ENCODE measurements around the gene NOL12.
"Not testable (repeated sequence)": the region's sequence is repeated elsewhere in the genome, so short reads cannot be mapped to it uniquely, and the experiment has no call there.

NOL12 gene, protein sequence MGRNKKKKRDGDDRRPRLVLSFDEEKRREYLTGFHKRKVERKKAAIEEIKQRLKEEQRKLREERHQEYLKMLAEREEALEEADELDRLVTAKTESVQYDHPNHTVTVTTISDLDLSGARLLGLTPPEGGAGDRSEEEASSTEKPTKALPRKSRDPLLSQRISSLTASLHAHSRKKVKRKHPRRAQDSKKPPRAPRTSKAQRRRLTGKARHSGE

GRCh38 chr22:37686002-37686982 lies at the start of gene NOL12:
NOL12 (plus strand) TSS chr22:37686343; CDS start chr22:37686393, 50 bp downstream.
- peak; percentile 83 to 86 for DNase-seq

DNA sequence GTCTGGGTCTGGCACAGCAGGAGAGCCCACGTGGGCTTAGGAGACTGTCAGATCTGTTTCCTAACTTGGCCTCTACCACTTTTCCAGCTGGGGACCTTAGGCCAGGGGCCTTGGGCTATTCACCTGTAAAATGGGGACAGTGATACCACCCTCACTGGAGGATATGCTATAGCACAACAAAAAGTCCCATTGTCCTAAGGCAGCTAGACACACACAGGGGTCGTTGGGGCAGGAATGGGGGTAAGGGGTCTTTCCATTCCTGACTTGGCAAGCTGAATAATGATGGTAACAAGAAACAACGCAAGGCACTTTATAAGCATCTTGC lies 49.2 kb upstream of the NOL12 start:
- no peak for DNase-seq

- peak in 1 of 2 donors; percentile 53 for DNase-seq
Measured at GRCh38 chr22:37638391-37639069, 47.6 kb upstream of the NOL12 start.

DNA sequence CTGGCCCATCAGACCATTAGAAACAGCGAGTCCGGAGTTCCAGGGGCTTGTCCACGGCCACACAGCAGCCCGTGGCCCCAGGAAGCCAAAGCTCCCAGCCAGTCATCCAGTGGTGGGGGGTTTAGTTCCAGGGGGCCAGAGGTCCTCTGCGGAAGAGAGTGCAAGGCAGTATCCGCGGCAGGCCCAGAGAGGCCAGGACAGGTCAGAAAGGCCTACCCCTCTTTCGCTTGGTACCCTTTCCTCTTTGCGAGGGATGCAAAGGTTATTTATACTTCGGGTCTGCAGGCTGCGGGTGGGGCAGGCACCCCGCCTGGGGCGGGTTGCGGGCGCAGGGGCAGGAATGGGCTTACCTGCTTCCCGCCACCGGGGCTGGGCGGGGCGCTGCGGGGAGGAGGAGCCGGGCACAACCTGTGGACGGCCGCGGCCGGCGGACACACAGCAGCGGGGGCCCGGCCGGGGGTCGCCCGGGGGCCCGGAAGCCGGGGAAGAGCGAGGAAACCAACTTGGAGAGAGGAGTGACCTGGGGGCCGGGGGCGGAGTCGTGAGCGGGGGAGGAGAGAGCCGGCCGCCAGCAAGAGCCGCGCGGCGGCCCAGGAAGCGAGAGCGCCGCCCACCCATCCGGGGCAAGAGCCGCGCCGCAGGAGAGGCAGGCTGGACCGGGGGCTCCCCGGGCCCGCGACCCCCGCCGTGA lies 46.9 kb upstream of the NOL12 start, which contains the start of gene SH3BP1:
Gene SH3BP1, plus strand, starts transcription at position 600 of the 691 bp plus-strand sequence. CDS start 119 bp downstream, outside the sequence.
- DNase-seq, result peak; percentile 42 to 64

DNA sequence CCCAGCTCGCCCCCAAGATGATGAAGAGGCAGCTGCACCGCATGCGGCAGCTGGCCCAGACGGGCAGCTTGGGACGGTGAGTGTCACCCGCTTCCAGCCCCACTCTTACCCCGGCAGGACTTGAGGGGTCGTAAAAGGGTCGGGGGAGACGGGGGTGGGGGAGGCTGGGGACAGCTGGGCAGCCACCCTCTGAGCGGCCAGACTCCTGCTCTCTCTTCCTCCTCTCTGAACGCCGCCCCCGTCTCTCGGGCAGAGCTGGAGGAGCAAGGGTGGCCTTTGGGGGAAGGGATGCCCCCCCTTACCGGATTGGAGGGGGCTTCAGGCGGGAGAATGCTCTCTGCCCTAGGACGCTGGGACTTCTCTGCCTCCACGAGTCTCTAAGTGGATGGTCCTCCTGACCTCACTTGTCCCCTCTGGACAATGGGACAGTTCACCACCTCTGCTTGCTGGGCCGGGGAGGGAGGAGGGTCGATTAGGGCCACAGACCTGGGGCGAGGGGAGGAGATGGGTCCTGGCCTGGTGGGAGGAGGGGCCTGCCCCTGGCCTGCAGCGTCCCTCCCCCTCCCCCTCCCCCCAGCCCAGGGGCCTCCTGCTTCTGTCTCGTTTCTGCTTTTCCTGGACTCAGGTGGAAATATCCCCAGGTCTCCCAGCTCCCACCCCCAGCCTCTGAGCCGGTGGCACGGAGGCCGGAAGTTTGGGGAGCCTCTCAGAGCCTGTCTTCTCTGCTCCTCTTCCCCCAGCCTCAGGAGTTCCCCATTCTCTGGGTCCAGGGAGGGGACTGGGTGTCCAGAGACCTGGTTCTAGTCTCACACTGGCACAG lies 46.2 kb upstream of the NOL12 start:
- DNase-seq, result peak; percentile 29 to 37

GRCh38 chr22:37640591-37641560 lies 45.3 kb upstream of the NOL12 start:
- DNase-seq, result peak in 1 of 2 donors; percentile 37

DNA sequence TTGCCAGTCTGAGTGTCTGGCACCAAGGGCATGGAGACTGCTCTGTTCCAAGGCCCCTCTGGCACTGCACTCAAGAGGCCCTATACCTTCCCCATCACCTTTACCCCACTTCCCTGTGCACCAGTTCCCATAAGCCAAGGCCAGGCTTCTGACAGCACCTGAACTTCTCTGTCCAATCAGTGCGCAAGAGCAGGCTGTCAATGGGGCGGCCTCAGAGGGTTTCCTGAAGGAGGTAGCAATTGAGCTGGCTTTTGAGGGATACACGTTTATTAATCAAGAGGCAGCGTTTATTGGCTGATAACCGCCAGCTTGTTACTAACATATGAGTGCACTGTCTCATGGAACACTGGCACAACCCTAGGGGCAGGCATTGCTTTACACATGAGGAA lies 44.6 kb upstream of the NOL12 start:
- no peak for DNase-seq

- DNase-seq, result peak; percentile 83 to 85
Measured at GRCh38 chr22:37643225-37643847, 42.8 kb upstream of the NOL12 start.

GRCh38 chr22:37647317-37647716 lies 38.8 kb upstream of the NOL12 start:
- no peak for DNase-seq

DNA sequence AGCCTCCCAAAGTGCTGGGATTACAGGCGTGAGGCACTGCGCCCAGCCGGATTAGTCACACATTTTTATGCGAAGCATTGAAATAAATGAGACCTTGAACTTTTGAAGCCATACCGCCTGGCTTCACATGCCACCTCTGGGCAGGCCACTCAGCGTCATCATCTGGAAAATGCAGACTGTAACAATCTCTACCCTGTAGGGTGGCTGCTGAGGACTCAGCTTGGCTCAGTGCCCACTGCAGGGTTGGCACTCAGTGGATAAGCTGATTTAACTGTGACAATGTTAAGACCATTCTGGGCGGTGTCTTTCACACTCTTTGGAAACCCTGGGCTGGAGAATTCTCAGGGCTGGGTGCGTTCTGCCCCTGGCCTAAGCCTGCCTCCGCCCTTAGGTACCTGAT lies 38.2 kb upstream of the NOL12 start:
- DNase-seq, result no peak

GRCh38 chr22:37650463-37651136 lies 35.5 kb upstream of the NOL12 start:
- DNase-seq, result no peak

DNA sequence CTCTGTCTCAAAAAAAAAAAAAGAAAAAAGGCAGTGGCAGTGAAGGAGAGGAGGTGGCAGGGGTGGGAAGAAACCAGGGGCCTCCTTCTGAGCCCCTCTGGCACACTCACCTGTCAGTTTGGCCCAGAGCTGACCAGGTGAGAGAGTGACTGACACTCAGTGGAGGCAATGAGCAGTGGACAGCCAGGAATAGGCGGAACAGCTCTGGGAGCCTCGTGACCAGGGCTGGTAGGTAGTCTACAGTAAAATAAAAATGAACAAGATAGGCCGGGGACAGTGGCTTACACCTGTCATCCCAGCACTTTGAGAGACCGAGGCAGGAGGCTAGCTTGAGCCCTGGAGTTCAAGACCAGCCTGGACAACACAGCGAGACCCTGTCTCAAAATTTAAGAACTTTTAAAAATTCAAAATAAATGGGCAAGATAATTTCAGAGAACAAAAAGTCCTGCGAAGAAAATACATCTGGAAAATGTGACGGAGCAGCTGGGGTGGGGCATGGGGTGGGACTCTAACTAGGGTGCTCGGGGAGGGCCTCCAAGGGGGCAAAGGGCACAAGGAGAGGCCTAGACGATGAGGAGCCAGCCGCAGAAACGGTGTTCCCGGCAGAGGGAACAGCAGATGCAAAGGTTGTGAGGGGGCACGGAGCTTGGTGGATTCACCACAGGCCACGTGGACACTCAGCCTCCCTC lies 31.4 kb upstream of the NOL12 start:
- DNase-seq, result no peak

DNA sequence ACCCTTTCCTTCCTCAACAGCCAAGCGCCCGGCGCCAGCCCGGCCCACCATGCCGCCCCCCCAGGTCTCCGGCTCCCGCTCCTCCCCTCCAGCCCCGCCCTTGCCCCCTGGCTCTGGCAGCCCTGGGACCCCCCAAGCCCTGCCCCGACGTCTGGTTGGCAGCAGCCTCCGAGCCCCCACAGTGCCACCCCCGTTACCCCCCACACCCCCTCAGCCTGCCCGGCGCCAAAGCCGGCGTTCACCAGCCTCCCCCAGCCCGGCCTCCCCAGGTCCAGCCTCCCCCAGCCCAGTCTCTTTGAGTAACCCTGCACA lies 30.9 kb upstream of the NOL12 start:
- DNase-seq, result no peak

- not testable (repeated sequence) for DNase-seq
Measured at GRCh38 chr22:37656583-37656982, 29.6 kb upstream of the NOL12 start.

GRCh38 chr22:37657590-37658132 lies 28.5 kb upstream of the NOL12 start:
- DNase-seq, result no peak

GRCh38 chr22:37658133-37659065 lies 27.7 kb upstream of the NOL12 start, which contains the start of gene PDXP:
PDXP (plus strand) TSS chr22:37658723; CDS start chr22:37658783, 60 bp downstream.
- DNase-seq, result peak; percentile 99
